ENCODE results near the gene STX10.
A peak's percentile ranks its signal among the peaks of the same experiment; 100 is the strongest.
"Not testable (repeated sequence)": the region's sequence is repeated elsewhere in the genome, so short reads cannot be mapped to it uniquely, and the experiment has no call there.

STX10 gene

DNA sequence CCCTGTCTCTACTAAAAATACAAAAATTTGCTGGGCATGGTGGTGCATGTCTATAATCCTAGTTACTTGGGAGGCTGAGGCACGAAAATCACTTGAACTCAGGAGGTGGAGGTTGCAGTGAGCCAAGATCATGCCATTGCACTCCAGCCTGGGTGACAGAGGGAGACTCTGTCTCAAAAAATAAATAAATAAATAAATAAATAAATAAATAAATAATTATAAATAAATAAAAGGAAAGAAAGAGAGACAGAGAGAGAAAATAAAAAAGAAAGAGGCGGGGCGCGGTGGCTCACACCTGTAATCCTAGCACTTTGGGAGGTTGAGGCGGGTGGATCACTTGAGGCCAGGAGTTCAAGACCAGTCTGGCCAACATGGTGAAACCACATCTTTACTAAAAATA lies 27.4 kb upstream of the STX10 start:
- H3K4me3 ChIP-seq (ENCODE audit: low read depth, low read length); H3K9me3 ChIP-seq (ENCODE audit: control insufficient read depth, insufficient read depth, low read length); H3K9ac ChIP-seq (ENCODE audit: low read depth, low read length); H3K27me3 ChIP-seq (ENCODE audit: control insufficient read depth, insufficient read depth, low read length); H3K36me3 ChIP-seq (ENCODE audit: control insufficient read depth, insufficient read depth, low read length); H3K4me1 ChIP-seq (ENCODE audit: control insufficient read depth, insufficient read depth, low read length): not testable (repeated sequence)

DNA sequence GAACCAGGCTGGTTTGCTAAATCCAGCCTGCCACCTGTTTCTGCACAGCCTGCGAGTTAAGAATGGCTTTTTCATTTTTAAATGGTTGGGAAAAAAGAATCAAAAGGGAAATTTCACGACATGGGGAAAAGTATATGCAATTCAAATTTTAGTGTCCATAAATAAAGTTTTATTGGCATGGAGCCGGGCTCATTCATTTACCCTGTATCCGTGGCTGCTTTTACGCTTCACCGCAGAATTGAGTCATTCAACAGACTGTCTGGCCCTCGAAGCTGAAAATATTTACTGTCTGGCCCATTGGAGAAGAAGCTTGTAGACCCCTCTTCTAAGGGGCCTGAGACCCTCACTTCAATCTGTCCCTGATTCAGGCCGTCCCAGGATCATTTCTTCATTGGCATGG lies 26.2 kb upstream of the STX10 start:
- Histone ChIP-seq H3K9me3 (ENCODE audit: control insufficient read depth, insufficient read depth, low read length) (no peaks in the 10 kb centered on the region), H3K36me3 (ENCODE audit: control insufficient read depth, insufficient read depth, low read length) (no peaks in the 10 kb centered on the region)

DNA sequence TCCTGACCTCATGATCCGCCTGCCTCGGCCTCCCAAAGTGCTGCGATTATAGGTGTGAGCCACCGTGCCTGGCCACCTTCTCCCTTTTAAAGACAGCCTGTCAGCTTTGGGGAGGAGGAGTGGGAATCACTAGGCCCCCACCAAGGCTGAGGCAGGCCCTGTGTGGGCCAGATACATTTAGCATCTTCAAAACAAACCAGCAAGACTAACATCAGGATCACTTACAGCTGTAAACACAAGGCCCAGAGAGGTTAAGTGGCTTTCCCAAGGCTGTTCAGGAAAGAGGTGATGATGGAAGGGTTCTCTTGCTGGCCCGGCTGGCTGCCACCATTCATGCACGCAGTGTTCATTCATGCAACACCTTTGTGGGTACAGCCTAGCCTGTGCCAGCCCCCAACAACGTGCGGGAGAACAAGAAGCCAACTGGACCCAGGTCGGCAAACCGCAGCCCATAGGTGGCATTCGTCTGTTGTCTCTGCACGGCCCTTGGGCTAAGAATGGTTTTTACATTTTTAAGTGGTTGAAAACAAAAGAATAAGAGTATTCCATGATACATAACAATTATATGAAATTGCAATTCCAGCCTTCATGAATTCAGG lies 23.1 kb upstream of the STX10 start:
- H3K9ac ChIP-seq (ENCODE audit: low read depth, low read length) = no peak overlapping the region
- H3K4me1 ChIP-seq (ENCODE audit: control insufficient read depth, insufficient read depth, low read length) = peaks cover 2% of the 10 kb centered on the region
- no peaks in the 10 kb centered on the region for H3K9me3 ChIP-seq (ENCODE audit: control insufficient read depth, insufficient read depth, low read length)
- H3K27me3 ChIP-seq (ENCODE audit: control insufficient read depth, insufficient read depth, low read length) = no peaks in the 10 kb centered on the region
- no peak overlapping the region for H3K4me3 ChIP-seq (ENCODE audit: low read depth, low read length)
- no peaks in the 10 kb centered on the region for H3K36me3 ChIP-seq (ENCODE audit: control insufficient read depth, insufficient read depth, low read length)

More for the DNA sequence above, 26.2 kb upstream of the STX10 start:
- Histone ChIP-seq H3K4me3 (ENCODE audit: low read depth, low read length) (no peak overlapping the region), H3K27me3 (ENCODE audit: control insufficient read depth, insufficient read depth, low read length) (no peaks in the 10 kb centered on the region), H3K9ac (ENCODE audit: low read depth, low read length) (no peak overlapping the region), H3K4me1 (ENCODE audit: control insufficient read depth, insufficient read depth, low read length) (no peaks in the 10 kb centered on the region)

DNA sequence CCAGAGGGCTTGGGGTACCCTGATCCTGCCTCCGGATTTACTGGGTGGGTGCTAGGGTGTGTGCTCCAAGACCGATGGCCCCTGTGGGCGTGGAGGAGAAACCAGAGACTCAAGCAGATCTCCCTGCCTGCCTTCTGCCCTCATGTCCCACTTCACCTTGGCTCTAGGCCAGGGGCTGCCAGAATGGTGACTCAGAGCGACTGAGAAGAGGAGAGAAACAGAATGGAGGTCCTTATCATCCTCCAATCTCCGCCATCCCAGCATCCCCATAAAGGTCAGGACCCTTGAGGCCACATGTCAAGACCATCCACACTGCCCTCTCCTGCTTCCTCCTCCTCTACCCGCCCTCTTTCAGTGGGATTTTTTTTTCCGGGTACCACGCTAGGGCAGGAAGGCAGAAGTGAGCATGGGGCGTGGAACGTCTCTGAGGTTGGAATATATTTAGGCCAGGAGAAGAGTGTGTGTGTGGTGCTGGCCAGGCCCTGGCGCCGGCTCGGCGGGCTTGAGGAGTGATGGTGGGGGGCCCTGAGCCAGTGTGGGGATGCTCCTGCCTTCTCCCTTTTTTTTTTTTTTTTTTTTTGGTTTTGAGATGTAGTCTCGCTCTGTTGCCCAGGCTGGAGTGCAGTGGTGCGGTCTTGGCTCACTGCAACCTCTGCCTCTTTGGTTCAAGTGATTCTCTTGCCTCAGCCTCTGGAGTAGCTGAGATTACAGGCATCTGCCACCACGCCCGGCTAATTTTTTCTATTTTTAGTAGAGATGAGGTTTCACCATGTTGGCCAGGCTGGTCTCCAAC lies 22.4 kb upstream of the STX10 start:
- peaks cover 2% of the 10 kb centered on the region for H3K4me1 ChIP-seq (ENCODE audit: control insufficient read depth, insufficient read depth, low read length)
- no peaks in the 10 kb centered on the region for H3K36me3 ChIP-seq (ENCODE audit: control insufficient read depth, insufficient read depth, low read length)
- no peak overlapping the region for H3K9ac ChIP-seq (ENCODE audit: low read depth, low read length)
- H3K9me3 ChIP-seq (ENCODE audit: control insufficient read depth, insufficient read depth, low read length) = no peaks in the 10 kb centered on the region
- H3K27me3 ChIP-seq (ENCODE audit: control insufficient read depth, insufficient read depth, low read length) = no peaks in the 10 kb centered on the region
- H3K4me3 ChIP-seq (ENCODE audit: low read depth, low read length) = no peak overlapping the region

DNA sequence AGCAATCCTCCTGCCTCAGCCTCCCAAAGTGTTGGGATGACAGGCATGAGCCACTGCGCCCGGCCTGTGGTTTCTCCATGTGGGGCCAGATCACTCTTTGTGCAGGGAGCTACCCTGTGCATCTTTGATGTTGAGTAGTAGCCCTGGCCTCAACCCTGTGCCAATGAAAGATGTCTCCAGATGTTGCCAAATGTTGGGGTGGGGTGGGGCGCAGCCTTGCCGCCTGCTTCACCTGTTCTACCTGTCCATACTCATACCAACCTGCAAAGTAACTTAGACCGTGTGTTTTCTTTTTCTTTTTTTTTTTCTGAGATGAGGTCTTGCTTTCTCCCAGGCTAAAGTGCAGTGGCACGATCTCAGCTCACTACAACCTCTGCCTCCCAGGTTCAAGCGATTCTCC lies 21.0 kb upstream of the STX10 start:
- no peak overlapping the region for H3K4me3 ChIP-seq (ENCODE audit: low read depth, low read length)
- H3K27me3 ChIP-seq (ENCODE audit: control insufficient read depth, insufficient read depth, low read length) = no peaks in the 10 kb centered on the region
- no peaks in the 10 kb centered on the region for H3K36me3 ChIP-seq (ENCODE audit: control insufficient read depth, insufficient read depth, low read length)
- no peaks in the 10 kb centered on the region for H3K9me3 ChIP-seq (ENCODE audit: control insufficient read depth, insufficient read depth, low read length)
- peaks cover 4% of the 10 kb centered on the region for H3K4me1 ChIP-seq (ENCODE audit: control insufficient read depth, insufficient read depth, low read length)
- no peak overlapping the region for H3K9ac ChIP-seq (ENCODE audit: low read depth, low read length)

DNA sequence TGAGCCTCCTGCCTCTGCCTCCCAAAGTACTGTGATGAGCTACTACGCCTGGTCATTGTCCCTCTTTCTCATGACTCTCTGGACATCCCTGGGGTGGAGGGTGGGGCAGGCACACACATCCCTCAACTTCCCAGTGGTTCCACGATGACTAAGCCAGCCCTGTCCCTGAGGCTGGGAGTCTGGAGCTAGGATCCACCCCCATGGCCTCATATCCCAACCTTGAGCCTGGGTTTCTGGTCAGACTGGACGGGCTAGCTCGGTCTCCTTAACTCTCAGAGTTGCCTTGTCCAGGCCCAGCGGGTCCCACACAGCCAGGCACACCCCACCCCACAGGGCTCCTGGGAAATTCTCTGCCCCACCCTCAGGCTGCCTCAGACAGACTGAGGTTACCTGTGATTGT lies 19.6 kb upstream of the STX10 start:
- Histone ChIP-seq H3K4me1 (ENCODE audit: control insufficient read depth, insufficient read depth, low read length) (peaks cover 11% of the 10 kb centered on the region), H3K9me3 (ENCODE audit: control insufficient read depth, insufficient read depth, low read length) (no peaks in the 10 kb centered on the region), H3K36me3 (ENCODE audit: control insufficient read depth, insufficient read depth, low read length) (no peaks in the 10 kb centered on the region), H3K9ac (ENCODE audit: low read depth, low read length) (no peak overlapping the region), H3K4me3 (ENCODE audit: low read depth, low read length) (no peak overlapping the region), H3K27me3 (ENCODE audit: control insufficient read depth, insufficient read depth, low read length) (no peaks in the 10 kb centered on the region)

DNA sequence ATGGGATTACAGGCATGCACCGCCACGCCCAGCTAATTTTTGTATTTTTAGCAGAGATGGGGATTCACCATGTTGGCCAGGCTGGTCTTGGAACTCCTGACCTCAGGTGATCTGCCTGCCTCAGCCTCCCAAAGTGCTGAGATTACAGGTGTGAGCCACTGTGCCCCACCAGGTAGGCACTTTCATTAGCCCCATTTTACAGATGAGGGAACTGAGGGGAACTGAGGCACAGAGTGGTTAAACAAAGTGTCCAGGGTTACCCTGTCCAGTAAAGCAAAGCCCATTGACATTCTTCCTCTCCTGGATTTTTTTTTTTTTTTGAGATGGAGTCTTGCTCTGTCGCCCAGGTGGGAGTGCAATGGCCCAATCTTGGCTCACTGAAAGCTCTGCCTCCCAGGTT lies 16.0 kb upstream of the STX10 start:
- H3K36me3 ChIP-seq (ENCODE audit: control insufficient read depth, insufficient read depth, low read length); H3K27me3 ChIP-seq (ENCODE audit: control insufficient read depth, insufficient read depth, low read length); H3K9ac ChIP-seq (ENCODE audit: low read depth, low read length); H3K4me3 ChIP-seq (ENCODE audit: low read depth, low read length); H3K9me3 ChIP-seq (ENCODE audit: control insufficient read depth, insufficient read depth, low read length): not testable (repeated sequence)
- peaks cover 14% of the 10 kb centered on the region for H3K4me1 ChIP-seq (ENCODE audit: control insufficient read depth, insufficient read depth, low read length)

DNA sequence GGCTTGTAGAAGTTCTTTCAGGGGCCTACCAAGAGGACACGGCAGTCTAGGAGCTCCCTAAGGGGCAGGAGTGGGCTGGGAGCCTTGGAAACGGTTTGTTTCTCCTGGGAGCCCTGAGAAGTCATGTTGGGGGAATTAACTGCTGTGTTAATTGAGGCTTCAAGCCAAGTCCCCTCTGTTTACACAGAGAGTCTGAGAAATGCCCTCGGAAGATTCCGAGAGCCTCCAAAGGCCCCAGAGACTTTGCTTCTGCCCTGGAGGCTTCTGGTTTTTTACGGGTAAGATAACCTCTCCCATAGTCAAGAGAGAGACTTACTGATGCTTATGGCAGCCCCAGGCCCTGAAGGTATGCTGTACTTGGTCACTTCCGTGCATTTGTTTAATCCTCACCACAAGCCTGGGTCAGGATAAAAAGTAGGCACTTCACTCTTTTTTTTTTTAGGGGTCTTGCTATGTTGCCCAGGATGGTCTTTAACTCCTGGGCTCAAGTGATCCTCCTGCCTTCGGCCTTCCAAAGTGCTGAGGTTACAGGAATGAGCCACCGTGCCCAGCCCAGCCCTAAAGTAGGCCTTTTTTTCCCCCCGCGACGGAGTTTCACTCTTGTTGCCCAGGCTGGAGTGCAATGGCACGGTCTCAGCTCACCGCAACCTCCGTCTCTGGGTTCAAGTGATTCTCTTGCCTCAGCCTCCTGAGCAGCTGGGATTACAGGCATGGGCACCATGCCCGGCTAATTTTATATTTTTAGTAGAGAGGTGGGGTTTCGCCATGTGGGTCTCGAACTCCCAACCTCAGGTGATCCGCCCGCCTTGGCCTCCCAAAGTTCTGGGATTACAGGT lies 15.2 kb upstream of the STX10 start:
- no peaks in the 10 kb centered on the region for H3K9me3 ChIP-seq (ENCODE audit: control insufficient read depth, insufficient read depth, low read length)
- no peaks in the 10 kb centered on the region for H3K27me3 ChIP-seq (ENCODE audit: control insufficient read depth, insufficient read depth, low read length)
- peaks cover 14% of the 10 kb centered on the region for H3K4me1 ChIP-seq (ENCODE audit: control insufficient read depth, insufficient read depth, low read length)
- H3K4me3 ChIP-seq (ENCODE audit: low read depth, low read length) = peak overlapping the region; percentile 43
- H3K9ac ChIP-seq (ENCODE audit: low read depth, low read length) = peak overlapping the region; percentile 83
- no peaks in the 10 kb centered on the region for H3K36me3 ChIP-seq (ENCODE audit: control insufficient read depth, insufficient read depth, low read length)

DNA sequence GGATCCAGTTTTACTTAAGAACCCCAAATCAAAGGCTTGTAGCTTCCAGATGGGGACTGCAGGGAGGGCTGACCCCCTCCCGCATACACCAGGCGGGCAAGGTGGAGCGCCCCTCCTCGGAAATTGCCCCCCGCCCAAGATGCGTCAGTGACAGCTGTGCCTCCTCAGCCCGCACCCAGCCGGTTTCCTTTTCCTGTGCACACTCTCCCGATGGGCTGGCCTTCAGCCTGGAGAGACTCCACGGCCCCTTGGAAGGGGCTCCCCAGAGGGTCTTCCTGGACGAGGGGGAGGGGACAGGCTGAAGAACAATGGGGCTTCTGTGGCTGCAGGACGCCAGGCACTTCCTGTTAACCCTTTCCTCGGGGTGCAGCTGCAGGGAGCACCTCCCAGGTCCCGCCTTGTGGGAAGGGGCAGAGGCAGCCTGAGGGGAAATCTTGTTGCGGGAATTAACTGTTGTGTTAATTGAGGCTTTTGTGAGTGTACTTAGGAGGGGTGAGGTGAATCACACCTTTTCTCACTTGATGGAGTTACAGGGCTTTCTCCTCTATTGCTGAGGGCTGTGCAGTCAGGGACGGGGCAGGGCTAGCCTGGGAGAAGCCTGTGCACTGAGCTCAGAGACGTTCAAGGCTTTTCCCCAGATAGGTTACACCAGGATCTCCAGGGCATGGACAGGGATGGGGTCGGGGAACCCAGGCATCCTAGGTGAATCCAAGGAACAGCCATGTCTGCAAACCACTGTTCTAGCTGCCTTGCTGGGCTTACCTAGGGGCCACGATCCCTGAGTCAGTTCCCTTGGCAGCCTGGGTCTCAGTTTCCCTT lies 14.4 kb upstream of the STX10 start:
- peak overlapping the region; percentile 83 for H3K9ac ChIP-seq (ENCODE audit: low read depth, low read length)
- no peaks in the 10 kb centered on the region for H3K27me3 ChIP-seq (ENCODE audit: control insufficient read depth, insufficient read depth, low read length)
- peaks cover 14% of the 10 kb centered on the region for H3K4me1 ChIP-seq (ENCODE audit: control insufficient read depth, insufficient read depth, low read length)
- no peaks in the 10 kb centered on the region for H3K9me3 ChIP-seq (ENCODE audit: control insufficient read depth, insufficient read depth, low read length)
- no peaks in the 10 kb centered on the region for H3K36me3 ChIP-seq (ENCODE audit: control insufficient read depth, insufficient read depth, low read length)
- peak overlapping the region; percentile 73 for H3K4me3 ChIP-seq (ENCODE audit: low read depth, low read length)

DNA sequence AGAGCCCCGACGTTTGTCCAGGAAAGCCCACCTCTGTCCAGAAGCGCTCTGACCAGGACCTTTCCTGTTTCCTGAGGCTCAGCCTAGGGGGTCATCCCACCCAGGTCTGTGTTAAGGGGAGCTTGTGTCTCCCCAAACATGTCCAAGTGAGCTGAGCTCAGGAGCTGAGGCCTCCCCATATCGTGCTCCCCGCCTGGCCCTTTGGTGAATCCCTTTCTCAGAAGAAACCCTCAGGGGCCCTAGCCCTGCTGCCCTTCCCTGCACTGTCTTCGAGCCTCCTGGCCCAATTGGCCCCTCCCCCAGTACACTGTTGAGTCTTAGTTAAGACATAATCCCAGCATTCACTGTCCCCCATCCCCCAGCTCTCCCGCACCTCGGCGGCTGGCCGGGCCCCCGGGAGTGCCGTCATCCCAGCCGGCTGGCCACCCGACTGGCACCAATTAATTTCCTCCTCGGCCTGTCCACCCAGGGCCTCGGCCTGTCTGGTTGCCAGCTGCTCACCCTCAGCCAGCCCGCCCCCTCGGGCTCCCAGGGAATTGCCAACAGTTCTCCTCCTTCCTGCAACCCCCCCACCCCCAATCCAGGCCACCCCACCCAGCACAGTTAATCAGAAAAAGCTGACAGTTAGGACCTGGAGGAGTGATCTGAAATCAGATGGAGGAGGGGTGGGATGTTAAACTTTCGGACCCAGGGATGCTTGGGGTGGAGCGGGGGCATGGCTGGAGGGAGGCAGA lies 13.6 kb upstream of the STX10 start:
- peaks cover 12% of the 10 kb centered on the region for H3K4me1 ChIP-seq (ENCODE audit: control insufficient read depth, insufficient read depth, low read length)
- no peaks in the 10 kb centered on the region for H3K36me3 ChIP-seq (ENCODE audit: control insufficient read depth, insufficient read depth, low read length)
- H3K27me3 ChIP-seq (ENCODE audit: control insufficient read depth, insufficient read depth, low read length) = no peaks in the 10 kb centered on the region
- peak overlapping the region; percentile 97 for H3K9ac ChIP-seq (ENCODE audit: low read depth, low read length)
- peak overlapping the region; percentile 73 for H3K4me3 ChIP-seq (ENCODE audit: low read depth, low read length)
- no peaks in the 10 kb centered on the region for H3K9me3 ChIP-seq (ENCODE audit: control insufficient read depth, insufficient read depth, low read length)
